Lung (tissue), 12 donors: Measurements from ENCODE around the gene EPB41. TPM values are rescaled to one million over a fixed set of nuclear protein-coding genes. Genes with fewer than 3 reads are reported as not detected.
"Not testable (repeated sequence)": the region's sequence is repeated elsewhere in the genome, so short reads cannot be mapped to it uniquely, and the experiment has no call there.

Experiments
- ATAC-seq: fragments of 200-7000 bp; cut with Tn5 transposase; one replicate; pipeline ENCODE4 v1.9.1; 2020; ENCODE audit warnings: moderate number of reproducible peaks; ENCODE audit not compliant: insufficient read depth, low FRiP score
- DNase-seq, 3 donors: peaks; one replicate each; pipeline ENCODE4 v3.0.0-alpha.2; 2013 to 2017
- H3K27ac ChIP-seq, 2 donors: one replicate each; pipeline ENCODE4 v1.5.1; 2013; ENCODE audit warnings: mild to moderate bottlenecking in 2 of 2, moderate library complexity in 2 of 2, control low read depth in 1 of 2, inconsistent platforms in 1 of 2, low read depth in 1 of 2, low read length in 1 of 2
- H3K27me3 ChIP-seq, 3 donors: one replicate each; pipeline ENCODE4 v1.5.1; 2013; ENCODE audit warnings: low read length in 2 of 3; ENCODE audit not compliant: control insufficient read depth in 3 of 3, insufficient read depth in 3 of 3
- H3K36me3 ChIP-seq, 4 donors: one replicate each; pipeline ENCODE4 v1.5.1; 2013; ENCODE audit warnings: low read length in 4 of 4, mild to moderate bottlenecking in 1 of 4, moderate library complexity in 1 of 4; ENCODE audit not compliant: control insufficient read depth in 4 of 4, insufficient read depth in 4 of 4
- H3K4me1 ChIP-seq, 5 donors: one replicate each; pipeline ENCODE4 v1.5.1; 2013; ENCODE audit warnings: low read length in 5 of 5, mild to moderate bottlenecking in 2 of 5, moderate library complexity in 1 of 5; ENCODE audit not compliant: control insufficient read depth in 5 of 5, insufficient read depth in 5 of 5
- H3K4me3 ChIP-seq: one replicate; pipeline ENCODE4 v1.5.1; 2013; ENCODE audit warnings: mild to moderate bottlenecking, control low read depth, moderate library complexity
- H3K9ac ChIP-seq, 2 donors: one replicate each; pipeline ENCODE4 v1.5.1; 2013; ENCODE audit warnings: low read length in 2 of 2, control low read depth in 1 of 2; ENCODE audit not compliant: insufficient read depth in 1 of 2
- H3K9me3 ChIP-seq, 4 donors: one replicate each; pipeline ENCODE4 v1.5.1; 2013; ENCODE audit warnings: low read length in 3 of 4, mild to moderate bottlenecking in 1 of 4, moderate library complexity in 1 of 4; ENCODE audit not compliant: control insufficient read depth in 4 of 4, insufficient read depth in 3 of 4
- WGBS, 2 donors: extraction: QIAGEN DNeasy Blood & Tissue Kit; methylation state at CpG; one replicate each; pipeline ENCODE4 v1.1.7; 2013; 5-methylcytosine and 5-hydroxymethylcytosine counted together
- polyA plus RNA-seq, 2 donors: library from polyadenylated mRNA; stranded (reverse); fragments of 200-250 nt; gene quantifications; one replicate each; pipeline ENCODE4 v1.2.1, GENCODE V29; 2013
- total RNA-seq, 2 donors: library from RNA; depleted of rRNA in 1 of 2; stranded (reverse); fragments of >200 nt in 1 of 2; gene quantifications; one replicate each; pipeline ENCODE4 v1.2.1, GENCODE V29; 2014 to 2021
- TF ChIP-seq, protein P1 (sequence below): IDR thresholded peaks from 2 replicates; pipeline ENCODE4 v1.5.1; 2012; ENCODE audit warnings: mild to moderate bottlenecking; ENCODE audit errors: control extremely low read depth, extremely low read depth
- donor health status: control.
- donor health status: control.
- donor health status: Bipolar disorder and iron deficiency.
- donor health status: healthy.
- donor health status: DM: yes; HTN: yes; CAD: no.

The EPB41 gene
- total and polyA plus RNA-seq, 4 donors: 10.4 to 69.0 (median 33.3) TPM

GRCh38 chr1:29148656-29149491 lies 234.5 kb downstream of the EPB41 start:
- Histone ChIP-seq H3K4me3 (no peak overlapping the region), H3K9me3 (no peaks in the 10 kb centered on the region), H3K27ac (no peak overlapping the region), H3K27me3 (no peaks in the 10 kb centered on the region), H3K9ac (no peak overlapping the region), H3K4me1 (no peaks in the 10 kb centered on the region), H3K36me3 (peaks cover 45 to 55% (median 50%) of the 10 kb centered on the region in 4 donors)
- WGBS, 2 donors: 96 to 97% methylated on average over 35 of the region's 35 CpGs
- no peak for ATAC-seq
- no peak for DNase-seq
- TF ChIP-seq, protein P1, sequence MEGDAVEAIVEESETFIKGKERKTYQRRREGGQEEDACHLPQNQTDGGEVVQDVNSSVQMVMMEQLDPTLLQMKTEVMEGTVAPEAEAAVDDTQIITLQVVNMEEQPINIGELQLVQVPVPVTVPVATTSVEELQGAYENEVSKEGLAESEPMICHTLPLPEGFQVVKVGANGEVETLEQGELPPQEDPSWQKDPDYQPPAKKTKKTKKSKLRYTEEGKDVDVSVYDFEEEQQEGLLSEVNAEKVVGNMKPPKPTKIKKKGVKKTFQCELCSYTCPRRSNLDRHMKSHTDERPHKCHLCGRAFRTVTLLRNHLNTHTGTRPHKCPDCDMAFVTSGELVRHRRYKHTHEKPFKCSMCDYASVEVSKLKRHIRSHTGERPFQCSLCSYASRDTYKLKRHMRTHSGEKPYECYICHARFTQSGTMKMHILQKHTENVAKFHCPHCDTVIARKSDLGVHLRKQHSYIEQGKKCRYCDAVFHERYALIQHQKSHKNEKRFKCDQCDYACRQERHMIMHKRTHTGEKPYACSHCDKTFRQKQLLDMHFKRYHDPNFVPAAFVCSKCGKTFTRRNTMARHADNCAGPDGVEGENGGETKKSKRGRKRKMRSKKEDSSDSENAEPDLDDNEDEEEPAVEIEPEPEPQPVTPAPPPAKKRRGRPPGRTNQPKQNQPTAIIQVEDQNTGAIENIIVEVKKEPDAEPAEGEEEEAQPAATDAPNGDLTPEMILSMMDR: no peak

DNA sequence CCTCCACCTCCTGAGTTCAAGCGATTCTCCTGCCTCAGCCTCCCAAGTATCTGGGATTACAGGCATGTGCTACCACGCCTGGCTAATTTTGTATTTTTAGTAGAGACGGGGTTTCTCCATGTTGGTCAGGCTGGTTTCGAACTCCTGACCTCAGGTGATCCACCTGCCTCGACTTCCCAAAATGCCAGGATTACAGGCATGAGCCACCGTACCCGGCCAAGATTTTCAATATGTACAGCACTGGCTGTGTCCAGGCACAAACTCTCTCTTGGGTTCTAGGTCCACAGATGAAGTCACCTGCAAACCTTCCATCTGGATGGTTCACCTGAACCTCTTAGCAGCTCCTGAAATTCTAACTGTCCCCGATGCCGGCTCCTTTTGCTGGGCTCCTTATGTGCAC lies 236.0 kb downstream of the EPB41 start:
- H3K27me3 ChIP-seq, ATAC-seq, H3K9ac ChIP-seq, H3K4me1 ChIP-seq, H3K9me3 ChIP-seq, DNase-seq, H3K27ac ChIP-seq, H3K4me3 ChIP-seq: not testable (repeated sequence)
- peaks cover 49 to 65% (median 58%) of the 10 kb centered on the region in 4 donors for H3K36me3 ChIP-seq
- 97% methylated on average over 9 of the region's 9 CpGs for WGBS, 2 donors

GRCh38 chr1:29152046-29152805 lies 237.9 kb downstream of the EPB41 start:
- WGBS, 2 donors: 94 to 95% methylated on average over 8 of the region's 8 CpGs
- TF ChIP-seq, protein P1: no peak

More at GRCh38 chr1:29152046-29152805, 237.9 kb downstream of the EPB41 start:
- peaks cover 0 to 6% (median 4%) of the 10 kb centered on the region in 5 donors for H3K4me1 ChIP-seq
- ATAC-seq (no peak), DNase-seq (no peak)
- H3K9ac ChIP-seq: no peak overlapping the region
- H3K27ac ChIP-seq: no peak overlapping the region
- peaks cover 40 to 62% (median 55%) of the 10 kb centered on the region in 4 donors for H3K36me3 ChIP-seq
- H3K27me3 ChIP-seq: no peaks in the 10 kb centered on the region
- no peaks in the 10 kb centered on the region for H3K9me3 ChIP-seq
- H3K4me3 ChIP-seq: no peak overlapping the region
